Hepatocyte (in vitro differentiated cells): ENCODE results near the gene TM9SF1. TPM values are rescaled to one million over a fixed set of nuclear protein-coding genes. Genes with fewer than 3 reads are reported as not detected.

Experiments used
- DNase-seq: peaks from one replicate; pipeline ENCODE4 v3.0.0-alpha.2; 2016; ENCODE audit warnings: low spot score
- H2AFZ ChIP-seq: fragments of 200-600 bp; sonication (generic); 2 replicates; pipeline ENCODE4 v1.6.0; 2016; ENCODE audit warnings: antibody characterized with exemption, mild to moderate bottlenecking
- H3K27ac ChIP-seq: fragments of 200-600 bp; sonication (generic); 2 replicates; pipeline ENCODE4 v1.5.1; 2016; ENCODE audit warnings: mild to moderate bottlenecking
- H3K27me3 ChIP-seq: fragments of 200-600 bp; sonication (generic); 2 replicates; pipeline ENCODE4 v1.6.1; 2016
- H3K36me3 ChIP-seq: fragments of 200-600 bp; sonication (generic); replicated peaks from 2 replicates; pipeline ENCODE4 v1.5.1; 2016; ENCODE audit warnings: low read depth; ENCODE audit not compliant: insufficient read depth
- H3K4me1 ChIP-seq: fragments of 200-600 bp; sonication (generic); 2 replicates; pipeline ENCODE4 v1.5.1; 2016; ENCODE audit warnings: mild to moderate bottlenecking, moderate library complexity; ENCODE audit not compliant: insufficient read depth
- H3K4me2 ChIP-seq: fragments of 200-600 bp; sonication (generic); 2 replicates; pipeline ENCODE4 v1.6.0; 2016
- H3K4me3 ChIP-seq: fragments of 200-600 bp; sonication (generic); 2 replicates; pipeline ENCODE4 v1.5.1; 2016; ENCODE audit warnings: mild to moderate bottlenecking
- H3K79me2 ChIP-seq: fragments of 200-600 bp; sonication (generic); 2 replicates; pipeline ENCODE4 v1.6.0; 2017; ENCODE audit warnings: mild to moderate bottlenecking
- H3K9me2 ChIP-seq: fragments of 200-600 bp; sonication (generic); replicated peaks from 2 replicates; pipeline ENCODE4 v1.6.0; 2017; ENCODE audit warnings: mild to moderate bottlenecking; ENCODE audit not compliant: insufficient read depth
- H3K9me3 ChIP-seq: fragments of 200-600 bp; sonication (generic); 2 replicates; pipeline ENCODE4 v1.5.1; 2016; ENCODE audit warnings: low read depth, mild to moderate bottlenecking
- H4K20me1 ChIP-seq: fragments of 200-600 bp; sonication (generic); 2 replicates; pipeline ENCODE4 v1.6.0; 2016; ENCODE audit warnings: mild to moderate bottlenecking; ENCODE audit not compliant: insufficient read depth, poor library complexity, severe bottlenecking
- EZH2 ChIP-seq: fragments of 200-600 bp; sonication (generic); IDR thresholded peaks from 2 replicates; pipeline ENCODE4 v1.6.1; 2016; ENCODE audit warnings: antibody characterized with exemption, mild to moderate bottlenecking, borderline replicate concordance
- EZH2phosphoT487 ChIP-seq: fragments of 200-600 bp; sonication (generic); IDR thresholded peaks from one replicate; pipeline ENCODE4 v1.6.1; 2018; ENCODE audit warnings: antibody characterized with exemption, mild to moderate bottlenecking, low read depth, moderate library complexity; ENCODE audit not compliant: unreplicated experiment, severe bottlenecking
- WGBS: methylation state at CpG from one replicate; pipeline ENCODE4 v1.1.6; 2016; ENCODE audit warnings: low lambda C conversion rate; ENCODE audit errors: missing lambda C conversion rate; 5-methylcytosine and 5-hydroxymethylcytosine counted together
- polyA plus RNA-seq: library from polyadenylated mRNA; unstranded; fragments of >200 nt; fragmentation: Nextera tagmentation; extraction: Ambion mirVana; gene quantifications from 2 replicates; pipeline ENCODE4 v1.2.1, GENCODE V29; 2016
- total RNA-seq: library from RNA; depleted of rRNA; stranded (reverse); fragments of >200 nt; gene quantifications from 2 replicates; pipeline ENCODE4 v1.2.3, GENCODE V29; 2014
- TF ChIP-seq, protein P1 (sequence below): fragments of 200-600 bp; sonication (generic); IDR thresholded peaks from 2 replicates; pipeline ENCODE4 v1.5.1; 2016; ENCODE audit warnings: antibody characterized with exemption, mild to moderate bottlenecking; ENCODE audit not compliant: poor library complexity

TM9SF1 gene
- total and polyA plus RNA-seq, 2 experiments from 2014 or later = 68.1 to 84.0 TPM

- no peak overlapping the region for H3K4me3 ChIP-seq
Observed at GRCh38 chr14:24160499-24160849, 34.8 kb downstream of the TM9SF1 start.

GRCh38 chr14:24159777-24160498 is 35.3 kb downstream of the TM9SF1 start:
- peaks cover 5% of the 10 kb centered on the region for H4K20me1 ChIP-seq
- DNase-seq = no peak
- H3K79me2 ChIP-seq = peaks cover 25% of the 10 kb centered on the region
- H3K27me3 ChIP-seq = no peaks in the 10 kb centered on the region
- no peak overlapping the region for H3K4me2 ChIP-seq
- peak overlapping the region; percentile 75 for H3K27ac ChIP-seq
- no peaks in the 10 kb centered on the region for H3K36me3 ChIP-seq
- H2AFZ ChIP-seq = no peak overlapping the region
- 95% methylated on average over 11 of the region's 11 CpGs for WGBS
- peaks cover 16% of the 10 kb centered on the region for H3K4me1 ChIP-seq
- H3K4me3 ChIP-seq = no peak overlapping the region
- TF ChIP-seq, protein P1, sequence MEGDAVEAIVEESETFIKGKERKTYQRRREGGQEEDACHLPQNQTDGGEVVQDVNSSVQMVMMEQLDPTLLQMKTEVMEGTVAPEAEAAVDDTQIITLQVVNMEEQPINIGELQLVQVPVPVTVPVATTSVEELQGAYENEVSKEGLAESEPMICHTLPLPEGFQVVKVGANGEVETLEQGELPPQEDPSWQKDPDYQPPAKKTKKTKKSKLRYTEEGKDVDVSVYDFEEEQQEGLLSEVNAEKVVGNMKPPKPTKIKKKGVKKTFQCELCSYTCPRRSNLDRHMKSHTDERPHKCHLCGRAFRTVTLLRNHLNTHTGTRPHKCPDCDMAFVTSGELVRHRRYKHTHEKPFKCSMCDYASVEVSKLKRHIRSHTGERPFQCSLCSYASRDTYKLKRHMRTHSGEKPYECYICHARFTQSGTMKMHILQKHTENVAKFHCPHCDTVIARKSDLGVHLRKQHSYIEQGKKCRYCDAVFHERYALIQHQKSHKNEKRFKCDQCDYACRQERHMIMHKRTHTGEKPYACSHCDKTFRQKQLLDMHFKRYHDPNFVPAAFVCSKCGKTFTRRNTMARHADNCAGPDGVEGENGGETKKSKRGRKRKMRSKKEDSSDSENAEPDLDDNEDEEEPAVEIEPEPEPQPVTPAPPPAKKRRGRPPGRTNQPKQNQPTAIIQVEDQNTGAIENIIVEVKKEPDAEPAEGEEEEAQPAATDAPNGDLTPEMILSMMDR = no peak
- TF ChIP-seq EZH2 (no peak), EZH2phosphoT487 (no peak)
- H3K9me3 ChIP-seq = no peaks in the 10 kb centered on the region
- H3K9me2 ChIP-seq = no peaks in the 10 kb centered on the region

More at GRCh38 chr14:24160499-24160849, 34.8 kb downstream of the TM9SF1 start:
- Histone ChIP-seq H3K27ac (peak overlapping the region; percentile 75), H3K36me3 (no peaks in the 10 kb centered on the region), H3K79me2 (peaks cover 25% of the 10 kb centered on the region), H3K9me3 (no peaks in the 10 kb centered on the region), H3K4me1 (peaks cover 16% of the 10 kb centered on the region), H3K4me2 (no peak overlapping the region), H2AFZ (no peak overlapping the region), H3K9me2 (no peaks in the 10 kb centered on the region), H3K27me3 (no peaks in the 10 kb centered on the region), H4K20me1 (peaks cover 5% of the 10 kb centered on the region)
- WGBS = 89% methylated on average over 4 of the region's 4 CpGs
- TF ChIP-seq, protein P1 = no peak
- TF ChIP-seq EZH2 = no peak
- no peak for TF ChIP-seq EZH2phosphoT487
- no peak for DNase-seq

DNA sequence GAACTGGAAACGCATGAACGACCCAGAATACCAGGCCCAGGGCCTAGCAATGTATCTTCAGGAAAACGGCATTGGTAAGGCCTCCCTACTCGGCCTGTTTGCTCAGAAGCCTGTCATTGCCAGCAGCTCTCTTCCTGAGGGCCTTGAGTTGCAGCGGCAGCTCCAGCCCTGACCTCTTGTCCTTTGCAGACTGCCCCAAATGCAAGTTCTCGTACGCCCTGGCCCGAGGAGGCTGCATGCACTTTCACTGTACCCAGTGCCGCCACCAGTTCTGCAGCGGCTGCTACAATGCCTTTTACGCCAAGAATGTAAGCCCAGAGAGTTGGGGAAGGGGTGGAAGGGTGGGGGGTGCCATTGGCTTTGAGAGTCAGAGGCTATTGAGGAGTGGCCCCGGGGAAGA is 37.9 kb downstream of the TM9SF1 start:
- Histone ChIP-seq H3K36me3 (no peaks in the 10 kb centered on the region), H3K4me2 (no peak overlapping the region), H4K20me1 (no peaks in the 10 kb centered on the region), H2AFZ (no peak overlapping the region), H3K9me3 (no peaks in the 10 kb centered on the region), H3K27me3 (no peaks in the 10 kb centered on the region), H3K9me2 (no peaks in the 10 kb centered on the region), H3K27ac (no peak overlapping the region), H3K4me1 (peaks cover 16% of the 10 kb centered on the region), H3K79me2 (peaks cover 11% of the 10 kb centered on the region), H3K4me3 (no peak overlapping the region)
- no peak for TF ChIP-seq EZH2
- no peak for TF ChIP-seq EZH2phosphoT487
- TF ChIP-seq, protein P1 = no peak
- 93% methylated on average over 12 of the region's 12 CpGs for WGBS
- DNase-seq = no peak

GRCh38 chr14:24156840-24157239 is 38.4 kb downstream of the TM9SF1 start:
- 96% methylated on average over 1 of the region's 1 CpG for WGBS
- Histone ChIP-seq H3K4me1 (peaks cover 11% of the 10 kb centered on the region), H3K36me3 (no peaks in the 10 kb centered on the region), H3K27ac (no peak overlapping the region), H3K4me3 (no peak overlapping the region), H3K9me3 (no peaks in the 10 kb centered on the region), H3K27me3 (no peaks in the 10 kb centered on the region), H3K4me2 (no peak overlapping the region), H4K20me1 (no peaks in the 10 kb centered on the region), H3K79me2 (peaks cover 7% of the 10 kb centered on the region), H2AFZ (no peak overlapping the region), H3K9me2 (no peaks in the 10 kb centered on the region)
- no peak for DNase-seq
- no peak for TF ChIP-seq EZH2
- TF ChIP-seq, protein P1 = no peak
